DOHH2 (cell line): ENCODE results near the gene NBEA.

Source experiments
- EZH2phosphoT487 ChIP-seq: fragments of 200-600 bp; sonication (generic); IDR thresholded peaks from 2 replicates; pipeline ENCODE4 v1.6.1; 2017; ENCODE audit warnings: borderline replicate concordance, mild to moderate bottlenecking, antibody characterized with exemption, low read length, moderate library complexity, mixed read lengths
- TF ChIP-seq, protein P1 (sequence below): fragments of 200-600 bp; sonication (generic); IDR thresholded peaks from one replicate; pipeline ENCODE4 v1.5.1; 2014; ENCODE audit warnings: antibody characterized with exemption, mild to moderate bottlenecking, low read depth, low read length; ENCODE audit not compliant: poor library complexity, severe bottlenecking

GRCh38 chr13:35489050-35489449, 547.0 kb downstream of the NBEA start:
- TF ChIP-seq, protein P1, sequence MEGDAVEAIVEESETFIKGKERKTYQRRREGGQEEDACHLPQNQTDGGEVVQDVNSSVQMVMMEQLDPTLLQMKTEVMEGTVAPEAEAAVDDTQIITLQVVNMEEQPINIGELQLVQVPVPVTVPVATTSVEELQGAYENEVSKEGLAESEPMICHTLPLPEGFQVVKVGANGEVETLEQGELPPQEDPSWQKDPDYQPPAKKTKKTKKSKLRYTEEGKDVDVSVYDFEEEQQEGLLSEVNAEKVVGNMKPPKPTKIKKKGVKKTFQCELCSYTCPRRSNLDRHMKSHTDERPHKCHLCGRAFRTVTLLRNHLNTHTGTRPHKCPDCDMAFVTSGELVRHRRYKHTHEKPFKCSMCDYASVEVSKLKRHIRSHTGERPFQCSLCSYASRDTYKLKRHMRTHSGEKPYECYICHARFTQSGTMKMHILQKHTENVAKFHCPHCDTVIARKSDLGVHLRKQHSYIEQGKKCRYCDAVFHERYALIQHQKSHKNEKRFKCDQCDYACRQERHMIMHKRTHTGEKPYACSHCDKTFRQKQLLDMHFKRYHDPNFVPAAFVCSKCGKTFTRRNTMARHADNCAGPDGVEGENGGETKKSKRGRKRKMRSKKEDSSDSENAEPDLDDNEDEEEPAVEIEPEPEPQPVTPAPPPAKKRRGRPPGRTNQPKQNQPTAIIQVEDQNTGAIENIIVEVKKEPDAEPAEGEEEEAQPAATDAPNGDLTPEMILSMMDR: no peak
- TF ChIP-seq EZH2phosphoT487: no peak
